ENCODE data around the gene NOPCHAP1. TPM values are rescaled to one million over a fixed set of nuclear protein-coding genes. Genes with fewer than 3 reads are reported as not detected.

Gene NOPCHAP1
- total and polyA plus RNA-seq, 2 donors (not counting 1 experiment from before 2014, with no cell fraction given) = 3.2 to 21.2 TPM

- no peaks in the 10 kb centered on the region for H3K36me3 ChIP-seq (replicated peaks in 1 of 2; ENCODE audit: control extremely low read depth in 1 of 2, control insufficient read depth in 1 of 2, extremely low read depth in 1 of 2, insufficient read depth in 2 of 2, low read length in 1 of 2)
- peaks cover 0 to 2% (median 0%) of the 10 kb centered on the region in 3 donors for H3K9me3 ChIP-seq (ENCODE audit: control extremely low read depth in 1 of 3, control insufficient read depth in 2 of 3, insufficient read depth in 1 of 3, low read length in 2 of 3)
- H3K9me3 Mint-ChIP-seq (ENCODE audit: insufficient read depth) = no peaks in the 10 kb centered on the region
- CTCF ChIA-PET = interaction anchor here (0.7 to 1.4 kb wide), 2 partner anchors 146 to 651 kb away, joined by 3 to 5 read pairs; no protein-coding TSS in a partner anchor
- H3K79me2 ChIP-seq (ENCODE audit: control insufficient read depth, insufficient read depth, low read length) = no peaks in the 10 kb centered on the region
- POLR2A ChIA-PET = no interaction called here
- H3K4me1 Mint-ChIP-seq = peaks cover 16% of the 10 kb centered on the region
- TF ChIP-seq EZH2 (IDR thresholded peaks at IDR 0.05; ENCODE audit: borderline replicate concordance, insufficient read depth, low read depth, low read length, poor library complexity, severe bottlenecking) (no peak), CTCF (IDR thresholded peaks at IDR 0.05) (no peak)
- no peak overlapping the region for H2AFZ ChIP-seq (ENCODE audit: insufficient read depth, low read depth, low read length, poor library complexity, severe bottlenecking)
- H3K27ac ChIP-seq (ENCODE audit: low read length in 2 of 2) = no peak overlapping the region
- H3K4me1 ChIP-seq (ENCODE audit: control insufficient read depth in 2 of 2, insufficient read depth in 2 of 2, low read length in 2 of 2) = peaks cover 8 to 15% of the 10 kb centered on the region in 2 donors
- no peak for ATAC-seq (ENCODE audit: low read depth)
- no peak overlapping the region for H3K4me3 Mint-ChIP-seq
- no peaks in the 10 kb centered on the region for H4K20me1 ChIP-seq (ENCODE audit: control insufficient read depth, insufficient read depth, low read length, poor library complexity, severe bottlenecking)
- H3K27ac Mint-ChIP-seq = no peak overlapping the region
- no peak overlapping the region for H3K4me3 ChIP-seq (ENCODE audit: control extremely low read depth in 1 of 5, extremely low read depth in 1 of 5, insufficient read depth in 1 of 5, low read depth in 2 of 5, low read length in 4 of 5)
- no peak overlapping the region for H3K4me2 ChIP-seq (replicated peaks; ENCODE audit: low read depth, low read length, poor library complexity, severe bottlenecking)
- no peak overlapping the region for H3K9ac ChIP-seq (ENCODE audit: low read length)
- no peaks in the 10 kb centered on the region for H3K27me3 Mint-ChIP-seq
- no peaks in the 10 kb centered on the region for H3K27me3 ChIP-seq (replicated peaks in 1 of 4; ENCODE audit: control extremely low read depth in 1 of 4, control insufficient read depth in 3 of 4, insufficient read depth in 4 of 4, low read length in 3 of 4)
- intact Hi-C loops (cut with micrococcal nuclease) = no loop called here
- DNase-seq = no peak
- WGBS (ENCODE audit: insufficient coverage) = 100% methylated on average over 2 of the region's 4 CpGs
These were observed 46.7 kb downstream of the NOPCHAP1 start for GRCh38 chr12:105032703-105033357.

GRCh38 chr12:105033851-105034250, 47.7 kb downstream of the NOPCHAP1 start:
- ATAC-seq (ENCODE audit: low read depth) (no peak), DNase-seq (no peak)
- Histone ChIP-seq H3K27ac (ENCODE audit: low read length in 2 of 2) (no peak overlapping the region), H3K4me1 (ENCODE audit: control insufficient read depth in 2 of 2, insufficient read depth in 2 of 2, low read length in 2 of 2) (peaks cover 8 to 15% of the 10 kb centered on the region in 2 donors), H2AFZ (ENCODE audit: insufficient read depth, low read depth, low read length, poor library complexity, severe bottlenecking) (no peak overlapping the region), H3K36me3 (replicated peaks in 1 of 2; ENCODE audit: control extremely low read depth in 1 of 2, control insufficient read depth in 1 of 2, extremely low read depth in 1 of 2, insufficient read depth in 2 of 2, low read length in 1 of 2) (no peaks in the 10 kb centered on the region), H3K79me2 (ENCODE audit: control insufficient read depth, insufficient read depth, low read length) (no peaks in the 10 kb centered on the region), H3K4me2 (replicated peaks; ENCODE audit: low read depth, low read length, poor library complexity, severe bottlenecking) (no peak overlapping the region), H3K4me3 (ENCODE audit: control extremely low read depth in 1 of 5, extremely low read depth in 1 of 5, insufficient read depth in 1 of 5, low read depth in 2 of 5, low read length in 4 of 5) (no peak overlapping the region), H3K9me3 (ENCODE audit: control extremely low read depth in 1 of 3, control insufficient read depth in 2 of 3, insufficient read depth in 1 of 3, low read length in 2 of 3) (peaks cover 0 to 2% (median 0%) of the 10 kb centered on the region in 3 donors), H3K9ac (ENCODE audit: low read length) (no peak overlapping the region), H3K27me3 (replicated peaks in 1 of 4; ENCODE audit: control extremely low read depth in 1 of 4, control insufficient read depth in 3 of 4, insufficient read depth in 4 of 4, low read length in 3 of 4) (no peaks in the 10 kb centered on the region), H4K20me1 (ENCODE audit: control insufficient read depth, insufficient read depth, low read length, poor library complexity, severe bottlenecking) (no peaks in the 10 kb centered on the region)
- no peak for TF ChIP-seq EZH2 (IDR thresholded peaks at IDR 0.05; ENCODE audit: borderline replicate concordance, insufficient read depth, low read depth, low read length, poor library complexity, severe bottlenecking)
- no peak for TF ChIP-seq CTCF (IDR thresholded peaks at IDR 0.05)
- POLR2A ChIA-PET = no interaction called here
- H3K27ac Mint-ChIP-seq = no peak overlapping the region
- H3K9me3 Mint-ChIP-seq (ENCODE audit: insufficient read depth) = no peaks in the 10 kb centered on the region
- H3K27me3 Mint-ChIP-seq = no peaks in the 10 kb centered on the region
- no CpG with 5 or more reads among the region's 2 CpGs for WGBS (ENCODE audit: insufficient coverage)
- H3K4me1 Mint-ChIP-seq = peaks cover 16% of the 10 kb centered on the region
- no peak overlapping the region for H3K4me3 Mint-ChIP-seq
- intact Hi-C loops (cut with micrococcal nuclease) = no loop called here
- CTCF ChIA-PET = interaction anchor here (1.3 kb wide), 1 partner anchor 11 kb away, joined by 3 read pairs; no protein-coding TSS in a partner anchor

All from B cell (primary cell).